HepG2 (cell line): ENCODE measurements around the gene GPR137. TPM values are rescaled to one million over a fixed set of nuclear protein-coding genes. Genes with fewer than 3 reads are reported as not detected.

Source experiments
- CCDC6 ChIP-seq: sonication (generic); formaldehyde crosslinking; IDR thresholded peaks from 2 replicates; pipeline ENCODE4 v1.8.1; 2022; ENCODE audit warnings: mild to moderate bottlenecking, missing genetic modification reagents, moderate library complexity
- CHCHD3 ChIP-seq: sonication (generic); formaldehyde crosslinking; IDR thresholded peaks from 2 replicates; pipeline ENCODE4 v1.8.0; 2022; ENCODE audit warnings: mild to moderate bottlenecking, missing genetic modification reagents, moderate library complexity
- FOXK1 ChIP-seq: sonication (generic); formaldehyde crosslinking; IDR thresholded peaks from 2 replicates; pipeline ENCODE4 v1.4.0; 2020; ENCODE audit warnings: low read depth, missing genetic modification reagents, borderline replicate concordance
- FOXM1 ChIP-seq: sonication (generic); formaldehyde crosslinking; IDR thresholded peaks from 2 replicates; pipeline ENCODE4 v1.5.0; 2020; ENCODE audit warnings: missing genetic modification reagents
- GATAD2A ChIP-seq: IDR thresholded peaks from 2 replicates; pipeline ENCODE4 v1.6.1; 2016
- HDAC6 ChIP-seq: fragments of 200-600 bp; sonication (generic); IDR thresholded peaks from 2 replicates; pipeline ENCODE4 v1.7.0; 2017; ENCODE audit warnings: mild to moderate bottlenecking, antibody characterized with exemption, low read length, low read depth
- JDP2 ChIP-seq: sonication (generic); formaldehyde crosslinking; IDR thresholded peaks from 2 replicates; pipeline ENCODE4 v1.8.1; 2022; ENCODE audit warnings: missing genetic modification reagents, borderline replicate concordance
- KDM3A ChIP-seq: IDR thresholded peaks from 2 replicates; pipeline ENCODE4 v1.6.1; 2018; ENCODE audit warnings: low read depth, missing compliant biosample characterization
- NKX3-1 ChIP-seq: sonication (generic); formaldehyde crosslinking; IDR thresholded peaks from 2 replicates; pipeline ENCODE4 v1.5.0; 2020; ENCODE audit warnings: missing genetic modification reagents
- RCOR2 ChIP-seq: IDR thresholded peaks from 2 replicates; pipeline ENCODE4 v1.6.1; 2016; ENCODE audit warnings: missing biosample characterization, missing genetic modification reagents
- SATB2 ChIP-seq: sonication (generic); formaldehyde crosslinking; IDR thresholded peaks from 2 replicates; pipeline ENCODE4 v1.5.0; 2020; ENCODE audit warnings: missing genetic modification reagents
- TBX3 ChIP-seq: fragments of 450-650 bp; IDR thresholded peaks from 2 replicates; pipeline ENCODE4 v1.6.1; 2017; ENCODE audit warnings: antibody characterized with exemption, mild to moderate bottlenecking, inconsistent platforms, borderline replicate concordance
- TCF7L2 ChIP-seq: IDR thresholded peaks from 2 replicates; pipeline ENCODE4 v1.6.1; 2011; ENCODE audit warnings: mild to moderate bottlenecking, low read depth, low read length, moderate library complexity
- TMF1 ChIP-seq: sonication (generic); formaldehyde crosslinking; IDR thresholded peaks from 2 replicates; pipeline ENCODE4 v1.8.1; 2022; ENCODE audit warnings: low read depth, missing genetic modification reagents
- YY1 ChIP-seq: IDR thresholded peaks from 2 replicates; pipeline ENCODE4 v1.6.1; 2011; ENCODE audit warnings: low read length, low read depth, moderate library complexity, mild to moderate bottlenecking; ENCODE audit not compliant: insufficient read depth, insufficient replicate concordance
- ZBTB1 ChIP-seq: sonication (generic); formaldehyde crosslinking; IDR thresholded peaks from 2 replicates; pipeline ENCODE4 v1.4.0; 2020; ENCODE audit warnings: missing genetic modification reagents, borderline replicate concordance
- ZBTB20 ChIP-seq: sonication (generic); formaldehyde crosslinking; IDR thresholded peaks from 2 replicates; pipeline ENCODE4 v1.8.1; 2023; ENCODE audit warnings: missing genetic modification reagents, low read depth, mild to moderate bottlenecking, borderline replicate concordance
- ZMYM2 ChIP-seq: sonication (generic); formaldehyde crosslinking; IDR thresholded peaks from 2 replicates; pipeline ENCODE4 v1.8.0; 2022; ENCODE audit warnings: mild to moderate bottlenecking, missing genetic modification reagents
- ZNF251 ChIP-seq: sonication (generic); formaldehyde crosslinking; IDR thresholded peaks from 2 replicates; pipeline ENCODE4 v1.9.0; 2021; ENCODE audit warnings: mild to moderate bottlenecking, missing genetic modification reagents
- ZNF253 ChIP-seq: sonication (generic); formaldehyde crosslinking; IDR thresholded peaks from 2 replicates; pipeline ENCODE4 v1.8.0; 2022; ENCODE audit warnings: mild to moderate bottlenecking, missing genetic modification reagents, borderline replicate concordance
- ZNF333 ChIP-seq: sonication (generic); formaldehyde crosslinking; IDR thresholded peaks from 2 replicates; pipeline ENCODE4 v1.4.0; 2020; ENCODE audit warnings: mild to moderate bottlenecking, missing genetic modification reagents, borderline replicate concordance
- ZNF367 ChIP-seq: sonication (generic); formaldehyde crosslinking; IDR thresholded peaks from 2 replicates; pipeline ENCODE4 v1.4.0; 2020; ENCODE audit warnings: missing genetic modification reagents, borderline replicate concordance
- ZNF550 ChIP-seq: sonication (generic); formaldehyde crosslinking; IDR thresholded peaks from 2 replicates; pipeline ENCODE4 v1.4.0; 2020; ENCODE audit warnings: mild to moderate bottlenecking, missing genetic modification reagents, borderline replicate concordance
- ZNF766 ChIP-seq: sonication (generic); formaldehyde crosslinking; IDR thresholded peaks from 2 replicates; pipeline ENCODE4 v1.5.0; 2020; ENCODE audit warnings: missing genetic modification reagents, borderline replicate concordance
- polyA plus RNA-seq, 8 experiments: library from polyadenylated mRNA; depleted of rRNA in 3 of 8; stranded (reverse) in 7 of 8; unstranded in 1 of 8; fragments of >200 nt; fragmentation: Illumina TruSeq in 4 of 8; extraction: Trizol in 4 of 8; gene quantifications; 2 replicates each; pipeline versions ENCODE4 v1.2.1 to v1.2.3, GENCODE V29; 2011 to 2016; ENCODE audit warnings: low read depth in 4 of 8, missing spikeins in 1 of 8, mixed read lengths in 1 of 8; ENCODE audit not compliant: insufficient read depth in 1 of 8
- total RNA-seq, 5 experiments: library from RNA; depleted of rRNA; stranded (reverse); fragments of >200 nt; fragmentation: Illumina TruSeq; extraction: Trizol; gene quantifications; 2 replicates each; pipeline ENCODE4 v1.2.3, GENCODE V29; 2016; ENCODE audit warnings: low read depth in 1 of 5
- TF ChIP-seq, protein P1 (sequence below): sonication (generic); formaldehyde crosslinking; IDR thresholded peaks from 2 replicates; pipeline ENCODE4 v1.5.1; 2020; ENCODE audit warnings: missing genetic modification reagents, mild to moderate bottlenecking, borderline replicate concordance

GPR137 gene
- total and polyA plus RNA-seq, 2 of the 13 experiments (the other 11 are each of a cell fraction or from before 2014, with no cell fraction given), result 8.5 to 13.2 TPM

DNA sequence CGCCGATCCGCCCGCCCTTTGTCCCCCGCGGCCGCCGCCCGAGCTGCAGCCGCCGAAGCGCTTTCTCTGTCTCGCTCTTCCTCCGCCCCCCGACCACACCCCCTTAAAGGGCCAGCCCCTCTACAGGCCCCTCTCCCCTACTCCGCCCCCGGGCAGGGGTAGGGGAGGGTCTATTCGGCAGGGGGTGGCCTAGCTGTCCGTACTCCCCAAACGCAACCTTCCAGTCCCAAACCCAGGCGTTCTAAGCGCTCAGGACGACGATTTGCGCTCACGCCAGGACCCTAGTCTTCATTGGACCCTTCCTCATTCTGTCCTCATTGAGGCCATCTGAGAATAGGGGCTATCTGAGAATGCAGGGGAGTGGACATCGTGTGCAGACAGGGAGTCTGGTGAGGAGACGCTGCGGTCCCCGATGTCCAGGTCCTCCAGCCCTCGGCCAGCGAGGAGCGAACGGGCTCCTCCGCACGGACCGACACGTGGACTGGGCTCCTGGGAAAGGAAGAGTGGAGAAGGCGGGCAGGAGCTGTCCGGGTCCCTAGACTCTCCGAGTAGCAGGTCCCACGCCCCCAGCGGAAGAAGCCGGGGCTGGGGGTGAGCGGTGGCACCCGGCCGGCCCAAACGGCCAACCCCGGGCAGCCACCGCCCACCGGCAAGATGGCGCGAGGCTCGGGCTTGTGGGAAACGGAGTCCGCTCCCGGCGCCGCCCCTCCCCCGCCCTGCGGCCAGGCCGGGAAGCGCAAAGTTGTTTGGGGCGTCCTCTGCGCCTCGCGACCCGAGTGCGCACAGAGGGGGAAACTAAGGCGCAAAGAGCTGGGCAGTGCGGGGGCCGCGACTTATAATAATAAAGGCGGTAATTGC lies 38.5 kb upstream of the GPR137 start, which contains the start of gene PPP1R14B (continued):
- TF ChIP-seq ZBTB20 (CRISPR knock-in tag) (peak; percentile 64; the same call in 1 of the 2 replicates), FOXM1 (no peak), TCF7L2 (no peak), GATAD2A (CRISPR knock-in tag) (peak; percentile 17; the same call in 1 of the 2 replicates), ZNF251 (CRISPR knock-in tag) (no peak), SATB2 (CRISPR knock-in tag) (no peak), TMF1 (CRISPR knock-in tag) (no peak; the same call in 1 of the 2 replicates), TBX3 (no peak), ZNF766 (CRISPR knock-in tag) (no peak), FOXK1 (CRISPR knock-in tag) (peak; percentile 28; the same call in 1 of the 2 replicates), ZNF367 (CRISPR knock-in tag) (no peak), HDAC6 (no peak), JDP2 (no peak; the same call in 1 of the 2 replicates), ZBTB1 (CRISPR knock-in tag) (no peak), KDM3A (no peak; the same call in 1 of the 2 replicates), ZNF333 (CRISPR knock-in tag) (no peak), RCOR2 (CRISPR knock-in tag) (no peak), CHCHD3 (peak; percentile 94; the same call in 1 of the 2 replicates), ZNF550 (CRISPR knock-in tag) (0 out of 2 replicates have a peak, but pooled peaks have one; percentile 13), CCDC6 (CRISPR knock-in tag) (no peak), YY1 (peak; percentile 98), NKX3-1 (CRISPR knock-in tag) (no peak), ZNF253 (CRISPR knock-in tag) (peak; percentile 54; the same call in 1 of the 2 replicates), ZMYM2 (no peak)
- TF ChIP-seq, protein P1, sequence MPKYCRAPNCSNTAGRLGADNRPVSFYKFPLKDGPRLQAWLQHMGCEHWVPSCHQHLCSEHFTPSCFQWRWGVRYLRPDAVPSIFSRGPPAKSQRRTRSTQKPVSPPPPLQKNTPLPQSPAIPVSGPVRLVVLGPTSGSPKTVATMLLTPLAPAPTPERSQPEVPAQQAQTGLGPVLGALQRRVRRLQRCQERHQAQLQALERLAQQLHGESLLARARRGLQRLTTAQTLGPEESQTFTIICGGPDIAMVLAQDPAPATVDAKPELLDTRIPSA, result peak; percentile 62; the same call in 1 of the 2 replicates
